HG02973 (cell line): Measurements from ENCODE around the gene C1QTNF2.
"Not testable (repeated sequence)": the region's sequence is repeated elsewhere in the genome, so short reads cannot be mapped to it uniquely, and the experiment has no call there.

Experiments used
- ATAC-seq: cut with Tn5 transposase; IDR thresholded peaks from one replicate; pipeline ENCODE4 v1.9.1; 2021; ENCODE audit warnings: moderate library complexity; ENCODE audit not compliant: unreplicated experiment

Gene C1QTNF2

GRCh38 chr5:160342413-160342941, 27.9 kb downstream of the C1QTNF2 start:
- no peak for ATAC-seq

- ATAC-seq: no peak
Measured at GRCh38 chr5:160341309-160341870, 29.0 kb downstream of the C1QTNF2 start.

- not testable (repeated sequence) for ATAC-seq
Measured at GRCh38 chr5:160340513-160340912, 29.9 kb downstream of the C1QTNF2 start.

GRCh38 chr5:160339406-160340130, 30.9 kb downstream of the C1QTNF2 start:
- ATAC-seq: no peak

GRCh38 chr5:160334716-160335115, 35.7 kb downstream of the C1QTNF2 start:
- ATAC-seq: not testable (repeated sequence)

GRCh38 chr5:160333721-160334120, 36.7 kb downstream of the C1QTNF2 start:
- no peak for ATAC-seq

GRCh38 chr5:160330212-160330611, 40.2 kb downstream of the C1QTNF2 start:
- no peak for ATAC-seq

GRCh38 chr5:160327818-160328217, 42.6 kb downstream of the C1QTNF2 start:
- ATAC-seq: no peak

- no peak for ATAC-seq
Measured at GRCh38 chr5:160326981-160327380, 43.4 kb downstream of the C1QTNF2 start.

- no peak for ATAC-seq
Measured at GRCh38 chr5:160325716-160326115, 44.7 kb downstream of the C1QTNF2 start.

GRCh38 chr5:160324886-160325285, 45.5 kb downstream of the C1QTNF2 start:
- ATAC-seq: no peak

- no peak for ATAC-seq
Measured at GRCh38 chr5:160318409-160318808, 52.0 kb downstream of the C1QTNF2 start.

- ATAC-seq: no peak
Measured at GRCh38 chr5:160317434-160317833, 53.0 kb downstream of the C1QTNF2 start.

- ATAC-seq: no peak
Measured at GRCh38 chr5:160315968-160316367, 54.5 kb downstream of the C1QTNF2 start.

GRCh38 chr5:160312960-160313727, 57.3 kb downstream of the C1QTNF2 start:
- no peak for ATAC-seq

GRCh38 chr5:160312134-160312959, 58.1 kb downstream of the C1QTNF2 start, which contains the start of gene CCNJL:
CCNJL (minus strand) TSS chr5:160312564; CDS start chr5:160311923, 641 bp downstream.
- ATAC-seq: peak; percentile 48

GRCh38 chr5:160311491-160312133, 58.8 kb downstream of the C1QTNF2 start:
- no peak for ATAC-seq

- no peak for ATAC-seq
Measured at GRCh38 chr5:160310552-160311295, 59.7 kb downstream of the C1QTNF2 start.

- no peak for ATAC-seq
Measured at GRCh38 chr5:160310140-160310539, 60.3 kb downstream of the C1QTNF2 start.
